Karpas-422 (cell line): ENCODE results near the gene ARF5. TPM values are rescaled to one million over a fixed set of nuclear protein-coding genes. Genes with fewer than 3 reads are reported as not detected.

Experiments used
- DNase-seq: peaks from one replicate; pipeline ENCODE4 v3.0.0-alpha.2; 2015
- H2AFZ ChIP-seq: fragments of 200-600 bp; sonication (generic); 2 replicates; pipeline ENCODE4 v1.6.1; 2014; ENCODE audit warnings: antibody characterized with exemption, low read length, mixed read lengths
- H3K27ac ChIP-seq: fragments of 200-600 bp; sonication (generic); 2 replicates; pipeline ENCODE4 v1.5.1; 2014; ENCODE audit warnings: mild to moderate bottlenecking, low read length, moderate library complexity
- H3K27me3 ChIP-seq: fragments of 200-600 bp; sonication (generic); 2 replicates; pipeline ENCODE4 v1.6.1; 2014; ENCODE audit warnings: low read length, mixed read lengths
- H3K36me3 ChIP-seq: fragments of 200-600 bp; sonication (generic); 2 replicates; pipeline ENCODE4 v1.6.1; 2014; ENCODE audit warnings: low read length, mixed read lengths; ENCODE audit not compliant: insufficient read depth
- H3K4me1 ChIP-seq: fragments of 200-600 bp; sonication (generic); 2 replicates; pipeline ENCODE4 v1.6.1; 2014; ENCODE audit warnings: mild to moderate bottlenecking, low read length, mixed read lengths
- H3K4me2 ChIP-seq: fragments of 200-600 bp; sonication (generic); 2 replicates; pipeline ENCODE4 v1.6.1; 2014; ENCODE audit warnings: low read length, low read depth, mild to moderate bottlenecking; ENCODE audit not compliant: poor library complexity, severe bottlenecking
- H3K4me3 ChIP-seq: fragments of 200-600 bp; sonication (generic); 2 replicates; pipeline ENCODE4 v1.5.1; 2014; ENCODE audit warnings: mild to moderate bottlenecking, antibody characterized with exemption, low read length, mixed read lengths
- H3K79me2 ChIP-seq: fragments of 200-600 bp; sonication (generic); 2 replicates; pipeline ENCODE4 v1.6.1; 2014; ENCODE audit warnings: mild to moderate bottlenecking, low read length, mixed read lengths
- H3K9ac ChIP-seq: fragments of 200-600 bp; sonication (generic); 2 replicates; pipeline ENCODE4 v1.6.0; 2014; ENCODE audit warnings: low read length
- H3K9me2 ChIP-seq: fragments of 200-600 bp; sonication (generic), shearing (Covaris generic); replicated peaks from 2 replicates; pipeline ENCODE4 v1.6.0; 2014; ENCODE audit warnings: mild to moderate bottlenecking, low read length, moderate library complexity; ENCODE audit not compliant: insufficient read depth
- H3K9me3 ChIP-seq: fragments of 300-700, 200-600 bp; sonication (generic); 2 replicates; pipeline ENCODE4 v1.6.1; 2014; ENCODE audit warnings: low read length, mixed read lengths
- H4K20me1 ChIP-seq: fragments of 200-600 bp; sonication (generic); 2 replicates; pipeline ENCODE4 v1.6.1; 2014; ENCODE audit warnings: mild to moderate bottlenecking, antibody characterized with exemption, low read length, low read depth; ENCODE audit not compliant: insufficient read depth
- total RNA-seq: library from RNA; depleted of rRNA; stranded (reverse); fragments of >200 nt; shearing (Covaris generic); gene quantifications from 2 replicates; pipeline ENCODE4 v1.2.3, GENCODE V29; 2014; ENCODE audit warnings: low replicate concordance; rRNA removed

The ARF5 gene
- total RNA-seq, 1 experiment from 2014 or later, result 110 TPM

GRCh38 chr7:127632276-127632910 is 44.2 kb downstream of the ARF5 start:
- H3K4me2 ChIP-seq, result no peak overlapping the region
- H3K27ac ChIP-seq, result no peak overlapping the region
- H3K79me2 ChIP-seq, result no peaks in the 10 kb centered on the region
- no peaks in the 10 kb centered on the region for H3K9me3 ChIP-seq
- H3K4me3 ChIP-seq, result no peak overlapping the region
- DNase-seq, result no peak
- H3K9ac ChIP-seq, result no peak overlapping the region
- no peaks in the 10 kb centered on the region for H4K20me1 ChIP-seq
- H2AFZ ChIP-seq, result no peak overlapping the region
- no peaks in the 10 kb centered on the region for H3K27me3 ChIP-seq
- no peaks in the 10 kb centered on the region for H3K4me1 ChIP-seq
- H3K9me2 ChIP-seq, result no peaks in the 10 kb centered on the region
- H3K36me3 ChIP-seq, result no peaks in the 10 kb centered on the region

- H3K4me3 ChIP-seq, result no peak overlapping the region
- no peak overlapping the region for H3K4me2 ChIP-seq
- no peak overlapping the region for H2AFZ ChIP-seq
- no peaks in the 10 kb centered on the region for H3K9me2 ChIP-seq
- H3K27me3 ChIP-seq, result no peaks in the 10 kb centered on the region
- no peaks in the 10 kb centered on the region for H3K4me1 ChIP-seq
- no peaks in the 10 kb centered on the region for H4K20me1 ChIP-seq
- DNase-seq, result no peak
- H3K27ac ChIP-seq, result no peak overlapping the region
- H3K36me3 ChIP-seq, result no peaks in the 10 kb centered on the region
- no peaks in the 10 kb centered on the region for H3K79me2 ChIP-seq
- no peaks in the 10 kb centered on the region for H3K9me3 ChIP-seq
- H3K9ac ChIP-seq, result no peak overlapping the region
Observed at GRCh38 chr7:127635659-127636285, 47.6 kb downstream of the ARF5 start.

GRCh38 chr7:127638197-127638596 is 50.0 kb downstream of the ARF5 start:
- no peak overlapping the region for H3K4me3 ChIP-seq
- no peaks in the 10 kb centered on the region for H3K4me1 ChIP-seq
- H3K9ac ChIP-seq, result no peak overlapping the region

More at GRCh38 chr7:127638197-127638596, 50.0 kb downstream of the ARF5 start:
- Histone ChIP-seq H2AFZ (no peak overlapping the region), H3K27me3 (no peaks in the 10 kb centered on the region), H3K27ac (no peak overlapping the region), H3K9me3 (no peaks in the 10 kb centered on the region), H3K4me2 (no peak overlapping the region), H3K36me3 (no peaks in the 10 kb centered on the region), H3K79me2 (no peaks in the 10 kb centered on the region), H3K9me2 (no peaks in the 10 kb centered on the region), H4K20me1 (no peaks in the 10 kb centered on the region)
- DNase-seq, result no peak

Other genes starting within 250 kb of the ARF5 start
- gene ZNF800, start 195.7 kb upstream of the ARF5 start, total RNA-seq, result 21.5 and 48.8 TPM in 2 replicates
- 6.8 and 13.9 TPM in 2 replicates for gene GCC1, start 2.8 kb upstream of the ARF5 start, total RNA-seq
- gene FSCN3, start 5.3 kb downstream of the ARF5 start, total RNA-seq, result 3.9 and 12.5 TPM in 2 replicates
- gene PAX4, start 29.7 kb downstream of the ARF5 start, total RNA-seq, result not detected in 2 replicates
- gene SND1, start 63.8 kb downstream of the ARF5 start, total RNA-seq, result 104 and 132 TPM in 2 replicates